ENCODE measurements around the gene ADAP2. TPM values are rescaled to one million over a fixed set of nuclear protein-coding genes. Genes with fewer than 3 reads are reported as not detected.
"Not testable (repeated sequence)": the region's sequence is repeated elsewhere in the genome, so short reads cannot be mapped to it uniquely, and the experiment has no call there.

Gene ADAP2
- total RNA-seq, 1 donor from 2014 or later, result 1.7 TPM

- H3K27ac Mint-ChIP-seq (ENCODE audit: unreplicated experiment), result no peak overlapping the region
- no peak overlapping the region for H3K4me3 Mint-ChIP-seq
- no peak for TF ChIP-seq CTCF (conservative IDR thresholded peaks at IDR 0.05)
- H3K9me3 Mint-ChIP-seq, result no peaks in the 10 kb centered on the region
- peaks cover 15% of the 10 kb centered on the region for H3K4me1 Mint-ChIP-seq
- DNase-seq (ENCODE audit: low read depth, low spot score), result no peak
- no peaks in the 10 kb centered on the region for H3K36me3 Mint-ChIP-seq (ENCODE audit: low read depth)
- H3K27me3 Mint-ChIP-seq (ENCODE audit: low read depth), result no peaks in the 10 kb centered on the region
These were observed 36.4 kb downstream of the ADAP2 start for GRCh38 chr17:30958187-30958586.

- Mint-ChIP-seq H3K9me3 (no peaks in the 10 kb centered on the region), H3K4me3 (no peak overlapping the region), H3K27ac (ENCODE audit: unreplicated experiment) (no peak overlapping the region), H3K36me3 (ENCODE audit: low read depth) (no peaks in the 10 kb centered on the region), H3K4me1 (peaks cover 9% of the 10 kb centered on the region), H3K27me3 (ENCODE audit: low read depth) (no peaks in the 10 kb centered on the region)
- DNase-seq (ENCODE audit: low read depth, low spot score), result no peak
- no peak for TF ChIP-seq CTCF (conservative IDR thresholded peaks at IDR 0.05)
These were observed 39.8 kb downstream of the ADAP2 start for GRCh38 chr17:30961209-30962188.

- not testable (repeated sequence) for H3K9me3 Mint-ChIP-seq; DNase-seq (ENCODE audit: low read depth, low spot score); H3K4me1 Mint-ChIP-seq; H3K27me3 Mint-ChIP-seq (ENCODE audit: low read depth); H3K4me3 Mint-ChIP-seq; H3K36me3 Mint-ChIP-seq (ENCODE audit: low read depth); H3K27ac Mint-ChIP-seq (ENCODE audit: unreplicated experiment)
These were observed 42.6 kb downstream of the ADAP2 start for GRCh38 chr17:30964312-30964711.

GRCh38 chr17:30964876-30965275 lies 43.1 kb downstream of the ADAP2 start:
- Mint-ChIP-seq H3K27me3 (ENCODE audit: low read depth) (no peaks in the 10 kb centered on the region), H3K4me3 (no peak overlapping the region), H3K9me3 (no peaks in the 10 kb centered on the region), H3K36me3 (ENCODE audit: low read depth) (no peaks in the 10 kb centered on the region), H3K27ac (ENCODE audit: unreplicated experiment) (no peak overlapping the region), H3K4me1 (peaks cover 8% of the 10 kb centered on the region)
- TF ChIP-seq CTCF (conservative IDR thresholded peaks at IDR 0.05), result no peak
- DNase-seq (ENCODE audit: low read depth, low spot score), result no peak

GRCh38 chr17:30965686-30966085 lies 43.9 kb downstream of the ADAP2 start:
- DNase-seq (ENCODE audit: low read depth, low spot score), result no peak
- no peak overlapping the region for H3K27ac Mint-ChIP-seq (ENCODE audit: unreplicated experiment)
- H3K9me3 Mint-ChIP-seq, result no peaks in the 10 kb centered on the region
- H3K4me3 Mint-ChIP-seq, result peak overlapping the region; percentile 38
- H3K27me3 Mint-ChIP-seq (ENCODE audit: low read depth), result no peaks in the 10 kb centered on the region
- TF ChIP-seq CTCF (conservative IDR thresholded peaks at IDR 0.05), result no peak
- no peaks in the 10 kb centered on the region for H3K36me3 Mint-ChIP-seq (ENCODE audit: low read depth)
- peaks cover 17% of the 10 kb centered on the region for H3K4me1 Mint-ChIP-seq

GRCh38 chr17:30967911-30968310 lies 46.2 kb downstream of the ADAP2 start:
- H3K4me3 Mint-ChIP-seq; DNase-seq (ENCODE audit: low read depth, low spot score); H3K36me3 Mint-ChIP-seq (ENCODE audit: low read depth); H3K27me3 Mint-ChIP-seq (ENCODE audit: low read depth); H3K27ac Mint-ChIP-seq (ENCODE audit: unreplicated experiment); H3K9me3 Mint-ChIP-seq: not testable (repeated sequence)
- peaks cover 28% of the 10 kb centered on the region for H3K4me1 Mint-ChIP-seq

Data from neural crest cell (in vitro differentiated cells).